ENCODE data around the gene SMARCA4. TPM values are rescaled to one million over a fixed set of nuclear protein-coding genes. Genes with fewer than 3 reads are reported as not detected.

Gene SMARCA4
- total RNA-seq, 1 donor from 2014 or later: 77.8 TPM

GRCh38 chr19:10995926-10996600 lies 35.2 kb downstream of the SMARCA4 start:
- ATAC-seq: no peak
- DNase-seq (ENCODE audit: low spot score): no peak
- intact Hi-C loops (cut with DNase I): no loop called here

- intact Hi-C loops (cut with DNase I): no loop called here
- ATAC-seq (peak; percentile 88), DNase-seq (ENCODE audit: low spot score) (no peak)
Observed at GRCh38 chr19:10998045-10998533, 37.3 kb downstream of the SMARCA4 start.

GRCh38 chr19:10998666-10999065 lies 37.8 kb downstream of the SMARCA4 start:
- intact Hi-C loops (cut with DNase I): no loop called here
- ATAC-seq (no peak), DNase-seq (ENCODE audit: low spot score) (no peak)

- intact Hi-C loops (cut with DNase I): no loop called here
- ATAC-seq (no peak), DNase-seq (ENCODE audit: low spot score) (no peak)
Observed at GRCh38 chr19:11005521-11005920, 44.7 kb downstream of the SMARCA4 start.

GRCh38 chr19:11007385-11007784 lies 46.6 kb downstream of the SMARCA4 start:
- DNase-seq (ENCODE audit: low spot score) (no peak), ATAC-seq (no peak)
- intact Hi-C loops (cut with DNase I): no loop called here

- ATAC-seq: no peak
- DNase-seq (ENCODE audit: low spot score): no peak
- intact Hi-C loops (cut with DNase I): no loop called here
Observed at GRCh38 chr19:11007962-11008532, 47.2 kb downstream of the SMARCA4 start.

GRCh38 chr19:11010041-11010440 lies 49.2 kb downstream of the SMARCA4 start:
- ATAC-seq (no peak), DNase-seq (ENCODE audit: low spot score) (no peak)
- intact Hi-C loops (cut with DNase I): no loop called here

GRCh38 chr19:11012507-11012906 lies 51.7 kb downstream of the SMARCA4 start:
- ATAC-seq (no peak), DNase-seq (ENCODE audit: low spot score) (no peak)
- intact Hi-C loops (cut with DNase I): no loop called here

- ATAC-seq (no peak), DNase-seq (ENCODE audit: low spot score) (no peak)
- intact Hi-C loops (cut with DNase I): no loop called here
Observed at GRCh38 chr19:11013771-11014170, 52.9 kb downstream of the SMARCA4 start.

GRCh38 chr19:11014403-11014911 lies 53.6 kb downstream of the SMARCA4 start:
- intact Hi-C loops (cut with DNase I): no loop called here
- ATAC-seq: no peak
- no peak for DNase-seq (ENCODE audit: low spot score)

- intact Hi-C loops (cut with DNase I): no loop called here
- ATAC-seq: peak; percentile 14
- no peak for DNase-seq (ENCODE audit: low spot score)
Observed at GRCh38 chr19:11016631-11017030, 55.8 kb downstream of the SMARCA4 start.

- ATAC-seq: no peak
- intact Hi-C loops (cut with DNase I): no loop called here
- no peak for DNase-seq (ENCODE audit: low spot score)
Observed at GRCh38 chr19:11017275-11018035, 56.6 kb downstream of the SMARCA4 start.

- no peak for ATAC-seq
- intact Hi-C loops (cut with DNase I): no loop called here
Observed at GRCh38 chr19:11018179-11018578, 57.3 kb downstream of the SMARCA4 start.

GRCh38 chr19:11018763-11019162 lies 57.9 kb downstream of the SMARCA4 start:
- intact Hi-C loops (cut with DNase I): no loop called here
- DNase-seq (ENCODE audit: low spot score): no peak

More at GRCh38 chr19:11018179-11018578, 57.3 kb downstream of the SMARCA4 start:
- DNase-seq (ENCODE audit: low spot score): no peak

GRCh38 chr19:11019262-11019661 lies 58.4 kb downstream of the SMARCA4 start:
- ATAC-seq (no peak), DNase-seq (ENCODE audit: low spot score) (no peak)
- intact Hi-C loops (cut with DNase I): no loop called here

More at GRCh38 chr19:11018763-11019162, 57.9 kb downstream of the SMARCA4 start:
- no peak for ATAC-seq

- DNase-seq (ENCODE audit: low spot score): no peak
- peak; percentile 14 for ATAC-seq
Observed at GRCh38 chr19:11019824-11020223, 59.0 kb downstream of the SMARCA4 start.

GRCh38 chr19:11020423-11020822 lies 59.6 kb downstream of the SMARCA4 start:
- intact Hi-C loops (cut with DNase I): loop anchor here (10.0 kb wide), 1 partner anchor 184 kb away; no protein-coding TSS in a partner anchor
- ATAC-seq (no peak), DNase-seq (ENCODE audit: low spot score) (no peak)

More at GRCh38 chr19:11019824-11020223, 59.0 kb downstream of the SMARCA4 start:
- intact Hi-C loops (cut with DNase I): loop anchor here (10.0 kb wide), 1 partner anchor 185 kb away; no protein-coding TSS in a partner anchor

GRCh38 chr19:11020982-11021759 lies 60.3 kb downstream of the SMARCA4 start:
- DNase-seq (ENCODE audit: low spot score): no peak
- ATAC-seq: no peak
- intact Hi-C loops (cut with DNase I): loop anchor here (10.0 kb wide), 1 partner anchor 184 kb away; no protein-coding TSS in a partner anchor

GRCh38 chr19:11021760-11022144 lies 60.9 kb downstream of the SMARCA4 start:
- intact Hi-C loops (cut with DNase I): loop anchor here (10.0 kb wide), 1 partner anchor 183 kb away; no protein-coding TSS in a partner anchor
- ATAC-seq (no peak), DNase-seq (ENCODE audit: low spot score) (no peak)

All from sciatic nerve (tissue), 2 donors.